BLaER1 treated with 17β-estradiol and CSF1 and Interleukin-3, amounts not matched to agents 10 nM and 100 nM (cell line): ENCODE measurements around the gene TP53I13.
A peak's percentile ranks its signal among the peaks of the same experiment; 100 is the strongest.

Experiments used
- H3K27ac ChIP-seq, 11 experiments: shearing (Covaris generic); formaldehyde crosslinking; 2 replicates each; pipeline ENCODE4 v1.8.1; 2022
- H3K27me3 ChIP-seq, 11 experiments: shearing (Covaris generic); formaldehyde crosslinking; 2 replicates each; pipeline ENCODE4 v1.8.1; 2022
- H3K36me3 ChIP-seq, 11 experiments: shearing (Covaris generic); formaldehyde crosslinking; 2 replicates each; pipeline ENCODE4 v1.8.1; 2022
- H3K4me1 ChIP-seq, 10 experiments: shearing (Covaris generic); formaldehyde crosslinking; 2 replicates each; pipeline ENCODE4 v1.8.1; 2022
- H3K4me2 ChIP-seq, 11 experiments: shearing (Covaris generic); formaldehyde crosslinking; 2 replicates each; pipeline ENCODE4 v1.8.1; 2022
- H3K4me3 ChIP-seq, 10 experiments: shearing (Covaris generic); formaldehyde crosslinking; 2 replicates each; pipeline ENCODE4 v1.8.1; 2022
- H3K9ac ChIP-seq, 11 experiments: shearing (Covaris generic); formaldehyde crosslinking; 2 replicates each; pipeline ENCODE4 v1.8.1; 2022
- H3K9me3 ChIP-seq, 11 experiments: shearing (Covaris generic); formaldehyde crosslinking; replicated peaks in 1 of 11; 2 replicates each; pipeline ENCODE4 v1.8.1; 2022
- H4K20me1 ChIP-seq, 11 experiments: shearing (Covaris generic); formaldehyde crosslinking; 2 replicates each; pipeline ENCODE4 v1.8.1; 2022
- Cebpa-rat ChIP-seq, 11 experiments: shearing (Covaris generic); IDR thresholded peaks; 2 replicates each; pipeline ENCODE4 v1.8.1; 2022

TP53I13 gene

DNA sequence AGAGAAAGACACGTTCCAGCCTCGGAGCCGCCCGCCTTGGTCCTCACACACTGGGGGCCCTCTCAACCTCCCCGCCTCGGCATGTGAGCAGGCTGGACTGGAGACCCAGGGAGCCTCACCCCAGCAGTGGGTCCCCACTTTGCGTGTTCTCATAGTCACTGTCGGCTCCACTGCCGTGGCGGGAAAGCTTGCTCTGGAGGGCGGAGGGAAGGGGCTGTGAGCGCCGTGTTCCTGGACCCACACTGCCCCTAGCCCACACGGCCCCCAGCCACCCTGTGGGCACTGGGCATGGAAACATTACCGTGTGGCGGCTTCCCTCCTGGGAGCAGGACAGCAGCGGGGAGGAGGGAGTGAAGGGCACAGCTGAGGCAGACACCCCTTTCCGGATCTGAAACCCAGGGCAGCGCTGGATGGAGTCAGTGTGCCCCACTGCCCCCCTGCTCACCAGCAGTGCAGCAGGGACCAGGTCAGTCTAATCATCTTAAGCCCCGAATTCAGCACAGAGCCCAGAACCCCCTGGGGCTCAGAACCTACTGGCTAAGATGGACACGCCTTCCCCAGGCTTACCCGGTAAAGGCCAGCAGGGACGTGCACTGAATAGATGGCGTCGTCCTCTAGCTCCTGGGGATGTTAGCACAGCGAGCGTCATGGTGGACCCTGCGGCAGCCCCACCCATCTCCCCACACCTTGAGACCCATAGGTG is 7.2 kb downstream of the TP53I13 start:
- no peak for TF ChIP-seq Cebpa-rat (IDR thresholded peaks at IDR 0.05)
- Histone ChIP-seq H3K36me3 (peaks cover 73 to 95% (median 82%) of the 10 kb centered on the region in 11 experiments), H3K9ac (peak overlapping the region in 8 of 11 experiments; percentile 9 to 63 (median 31); a peak in 13 of 22 replicates), H3K4me1 (peaks cover 36 to 70% (median 64%) of the 10 kb centered on the region in 10 experiments), H3K4me3 (no peak overlapping the region), H3K9me3 (no peaks in the 10 kb centered on the region), H3K27ac (peak overlapping the region in 5 of 11 experiments; percentile 22 to 42 (median 32); a peak in 4 of 22 replicates), H3K27me3 (no peaks in the 10 kb centered on the region), H3K4me2 (peak overlapping the region in 8 of 11 experiments; percentile 8 to 61 (median 42); a peak in 14 of 22 replicates), H4K20me1 (peaks cover 56 to 96% (median 89%) of the 10 kb centered on the region in 11 experiments; a peak in 21 of 22 replicates)

DNA sequence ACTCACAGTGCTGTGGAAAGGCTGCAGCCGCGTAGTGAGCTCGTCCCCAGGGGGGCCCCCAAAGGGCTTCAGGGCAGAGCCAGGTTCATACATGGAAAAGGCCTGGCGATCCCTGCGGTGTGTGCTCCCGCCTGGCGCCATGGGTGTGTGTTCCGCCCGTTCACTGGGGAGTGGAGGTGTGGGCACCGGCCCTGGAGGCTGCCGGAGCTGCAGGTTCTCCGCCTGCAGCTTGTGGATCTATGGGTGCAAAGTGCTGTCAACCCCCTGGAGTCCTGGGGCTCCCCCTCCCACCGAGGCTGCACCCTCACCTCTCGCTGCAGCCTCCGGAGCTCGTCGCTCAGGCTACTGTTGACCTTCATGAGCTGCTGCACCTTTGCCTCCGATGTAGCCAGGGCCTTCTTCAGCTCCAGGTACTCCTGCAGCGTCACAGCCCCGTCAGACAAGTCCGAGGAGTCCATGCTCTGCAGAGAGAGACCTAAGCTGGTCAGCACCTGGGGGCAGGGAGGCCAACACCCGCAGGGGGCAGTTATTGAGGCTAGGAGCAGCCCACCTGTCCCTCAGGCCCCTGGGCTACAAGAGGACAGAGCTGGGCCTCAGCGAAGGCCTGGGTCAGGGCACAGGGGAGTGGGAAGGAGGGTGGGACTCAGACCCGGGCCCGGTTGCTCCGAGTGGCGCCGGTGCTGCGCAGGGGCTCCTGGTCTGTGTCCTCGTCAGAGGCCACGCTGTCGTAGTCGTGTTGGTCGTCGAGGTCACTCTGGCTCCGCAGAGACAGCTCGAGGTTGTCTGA is 7.9 kb downstream of the TP53I13 start:
- Histone ChIP-seq H3K9ac (peak overlapping the region in 6 of 11 experiments; percentile 18 to 63 (median 38); a peak in 4 of 22 replicates), H3K27ac (peak overlapping the region in 1 of 11 experiments; percentile 42; a peak in 1 of 22 replicates), H3K36me3 (peaks cover 80 to 95% (median 86%) of the 10 kb centered on the region in 11 experiments), H3K9me3 (no peaks in the 10 kb centered on the region), H3K4me2 (peak overlapping the region in 8 of 11 experiments; percentile 8 to 61 (median 42); a peak in 10 of 22 replicates), H3K27me3 (no peaks in the 10 kb centered on the region), H3K4me1 (peaks cover 38 to 70% (median 64%) of the 10 kb centered on the region in 10 experiments), H3K4me3 (no peak overlapping the region), H4K20me1 (peaks cover 49 to 95% (median 83%) of the 10 kb centered on the region in 11 experiments; a peak in 21 of 22 replicates)
- TF ChIP-seq Cebpa-rat (IDR thresholded peaks at IDR 0.05), result no peak

DNA sequence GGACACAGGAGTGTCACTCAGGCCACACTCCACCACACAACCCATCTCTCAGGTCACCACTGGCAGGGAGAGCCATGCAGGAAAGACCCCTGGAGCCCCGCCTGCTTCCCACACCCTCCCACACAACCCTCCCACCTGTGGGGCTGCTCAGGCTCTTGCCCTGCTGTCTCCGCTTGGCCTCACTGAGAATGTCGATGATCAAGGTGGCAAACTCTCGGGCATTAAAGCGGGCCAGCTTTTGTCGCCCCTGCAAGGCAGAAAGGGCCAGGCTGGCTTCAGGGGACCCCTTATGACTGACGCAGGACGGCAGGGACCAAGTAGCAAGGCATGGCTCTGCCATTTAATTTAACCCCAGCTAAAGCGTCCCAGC is 8.5 kb downstream of the TP53I13 start:
- TF ChIP-seq Cebpa-rat (IDR thresholded peaks at IDR 0.05), result no peak
- no peak overlapping the region for H3K4me2 ChIP-seq
- H4K20me1 ChIP-seq, result peaks cover 43 to 95% (median 79%) of the 10 kb centered on the region in 11 experiments; a peak in 21 of 22 replicates
- no peak overlapping the region; a peak in 1 of 22 replicates for H3K27ac ChIP-seq
- no peak overlapping the region for H3K4me3 ChIP-seq
- peaks cover 86 to 95% (median 89%) of the 10 kb centered on the region in 11 experiments for H3K36me3 ChIP-seq
- peak overlapping the region in 3 of 11 experiments; percentile 19 to 56 (median 38); a peak in 1 of 22 replicates for H3K9ac ChIP-seq
- H3K9me3 ChIP-seq, result no peaks in the 10 kb centered on the region
- no peaks in the 10 kb centered on the region for H3K27me3 ChIP-seq
- peaks cover 33 to 67% (median 62%) of the 10 kb centered on the region in 10 experiments for H3K4me1 ChIP-seq

DNA sequence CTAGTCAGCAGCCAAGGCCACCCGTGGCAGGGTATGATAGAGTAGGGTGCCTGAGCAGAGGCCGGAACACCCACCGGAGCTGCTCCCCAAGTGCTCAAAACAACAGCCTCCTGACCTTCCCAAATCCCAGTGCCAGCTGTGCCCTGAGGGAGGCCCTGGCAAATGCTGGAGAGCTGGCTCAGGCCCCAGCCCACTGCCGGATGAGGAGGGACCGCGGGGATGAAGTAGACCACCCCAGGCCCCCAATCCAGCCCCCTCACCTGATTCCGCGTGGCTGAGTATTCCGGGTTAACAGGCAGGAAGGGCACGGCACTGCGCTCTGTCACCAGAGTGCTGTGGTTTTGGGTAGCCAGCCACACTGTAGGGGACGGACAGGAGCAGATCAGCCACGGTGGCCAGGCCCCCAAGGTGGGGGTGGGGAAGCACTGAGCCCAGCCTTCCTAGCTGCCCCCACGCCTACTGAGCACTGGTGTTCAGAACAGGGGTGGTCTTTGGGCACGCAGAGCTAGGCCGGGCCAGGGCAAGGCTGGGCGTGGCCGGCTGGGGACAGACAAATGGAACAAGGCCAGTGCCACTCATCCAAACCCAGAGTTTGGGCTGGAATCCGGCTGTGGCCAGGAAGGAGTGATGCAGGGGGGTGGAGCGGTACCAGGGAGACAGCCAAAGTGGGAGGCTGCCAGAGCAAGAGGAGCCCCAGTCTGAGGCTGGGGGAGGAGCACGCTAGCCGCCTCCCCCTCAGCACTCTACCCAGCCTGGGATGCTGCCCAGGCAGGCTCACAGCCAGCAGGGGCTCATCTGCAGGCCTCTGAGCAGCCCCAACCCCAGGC is 9.1 kb downstream of the TP53I13 start:
- Histone ChIP-seq H3K9ac (peak overlapping the region in 3 of 11 experiments; percentile 4 to 56 (median 20); a peak in 4 of 22 replicates), H3K4me3 (no peak overlapping the region), H3K4me2 (no peak overlapping the region), H3K36me3 (peaks cover 92 to 97% (median 95%) of the 10 kb centered on the region in 11 experiments), H3K4me1 (peaks cover 28 to 65% (median 60%) of the 10 kb centered on the region in 10 experiments), H3K9me3 (no peaks in the 10 kb centered on the region), H3K27me3 (no peaks in the 10 kb centered on the region), H4K20me1 (peaks cover 40 to 96% (median 80%) of the 10 kb centered on the region in 11 experiments; a peak in 21 of 22 replicates), H3K27ac (peak overlapping the region in 1 of 11 experiments; percentile 15; a peak in 1 of 22 replicates)
- TF ChIP-seq Cebpa-rat (IDR thresholded peaks at IDR 0.05), result no peak

DNA sequence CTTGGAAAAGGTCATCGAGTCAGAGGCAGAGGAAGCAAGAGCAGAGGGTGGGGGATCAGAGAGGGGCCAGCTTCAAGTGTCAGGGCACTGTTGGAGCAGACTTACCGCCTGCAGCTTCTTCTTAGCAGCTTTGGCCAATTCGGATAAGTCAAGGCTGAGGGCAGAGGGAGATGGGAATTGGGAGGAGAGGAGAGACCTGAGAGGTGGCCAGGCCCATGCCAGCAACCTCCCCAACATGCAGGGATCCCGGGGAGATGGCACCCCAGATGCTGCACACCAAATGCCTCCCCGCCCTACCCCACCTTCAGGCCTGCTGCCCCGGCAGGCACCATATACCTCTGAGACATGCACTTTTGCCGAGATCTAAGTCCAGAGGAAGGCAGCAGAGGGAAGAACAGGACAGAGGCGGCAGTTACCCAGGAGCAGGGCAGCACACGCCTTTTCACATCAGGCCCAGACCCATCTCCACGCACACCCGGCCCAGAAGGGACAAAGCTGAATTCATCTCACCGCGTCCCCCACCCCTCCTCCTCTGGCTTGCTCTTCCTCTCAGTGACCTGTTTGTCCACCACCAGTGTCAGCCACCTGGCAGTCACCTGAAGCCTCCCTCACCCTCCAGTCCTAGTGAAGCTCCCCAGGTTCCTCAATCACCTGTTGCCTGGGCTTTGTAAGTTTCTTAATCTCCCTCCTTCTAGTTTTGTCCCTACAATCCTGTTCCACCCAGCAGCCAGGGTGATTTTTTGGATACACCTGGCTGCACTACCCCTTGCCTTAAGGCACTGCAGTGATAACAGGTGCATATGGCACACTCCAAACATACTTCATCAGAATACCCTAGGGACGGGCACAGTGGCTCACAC is 10.4 kb downstream of the TP53I13 start:
- Histone ChIP-seq H3K36me3 (peaks cover 92 to 100% (median 96%) of the 10 kb centered on the region in 11 experiments), H3K9me3 (no peaks in the 10 kb centered on the region), H4K20me1 (peaks cover 28 to 96% (median 81%) of the 10 kb centered on the region in 11 experiments; a peak in 21 of 22 replicates), H3K9ac (peak overlapping the region in 5 of 11 experiments; percentile 15 to 33 (median 20); a peak in 3 of 22 replicates), H3K4me1 (peaks cover 22 to 65% (median 59%) of the 10 kb centered on the region in 10 experiments), H3K27ac (no peak overlapping the region), H3K4me2 (no peak overlapping the region), H3K4me3 (no peak overlapping the region), H3K27me3 (no peaks in the 10 kb centered on the region)
- no peak for TF ChIP-seq Cebpa-rat (IDR thresholded peaks at IDR 0.05)

DNA sequence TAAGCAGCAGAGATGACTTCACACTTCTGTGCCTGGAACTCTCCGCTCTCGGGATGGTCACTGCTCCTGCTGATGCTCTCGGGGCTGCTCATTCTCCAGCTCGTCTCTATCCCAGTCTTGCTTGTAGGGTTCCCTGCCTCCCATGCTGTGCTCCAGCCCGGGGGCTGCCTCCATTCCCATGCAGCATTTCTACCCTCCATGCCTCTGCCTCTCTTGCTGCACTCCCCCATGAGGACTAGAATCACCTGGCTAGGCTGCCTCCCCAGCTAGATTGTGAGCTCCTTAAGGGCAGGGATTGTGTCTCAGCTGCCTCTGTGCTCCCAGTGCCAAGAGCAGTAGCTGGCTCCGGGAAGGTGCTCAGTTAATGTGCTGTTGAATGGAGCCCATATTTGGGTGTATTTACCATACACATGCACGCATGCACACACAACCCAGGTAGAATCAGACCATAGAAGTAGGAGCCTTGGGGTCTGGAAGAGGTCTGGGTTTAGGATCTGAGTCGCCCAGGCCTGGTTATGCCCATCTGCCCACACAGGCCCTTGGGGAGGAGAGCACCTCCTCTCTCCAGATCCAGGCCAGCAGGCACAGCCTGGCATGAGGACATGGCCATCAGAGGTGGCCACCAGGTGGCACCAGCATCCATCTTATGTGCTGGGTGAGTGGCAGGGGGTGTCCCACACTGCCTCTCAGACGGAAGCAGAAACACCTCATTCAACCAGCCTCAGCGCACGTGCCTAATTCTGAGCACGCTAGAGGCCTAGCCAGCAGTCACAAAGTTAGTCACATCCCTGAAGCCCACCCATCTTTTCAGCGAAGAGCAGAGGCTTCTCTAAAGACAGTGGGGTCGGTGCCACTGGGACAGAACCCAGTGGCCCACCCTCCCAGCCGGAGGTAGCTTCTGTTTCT is 11.6 kb downstream of the TP53I13 start:
- Histone ChIP-seq H3K4me1 (peaks cover 31 to 65% (median 59%) of the 10 kb centered on the region in 10 experiments), H3K36me3 (peaks cover 79 to 89% (median 83%) of the 10 kb centered on the region in 11 experiments), H3K4me2 (peak overlapping the region in 9 of 11 experiments; percentile 14 to 44 (median 30); a peak in 9 of 22 replicates), H3K4me3 (no peak overlapping the region), H3K27me3 (no peaks in the 10 kb centered on the region), H4K20me1 (peaks cover 16 to 95% (median 79%) of the 10 kb centered on the region in 11 experiments; a peak in 21 of 22 replicates), H3K27ac (peak overlapping the region in 9 of 11 experiments; percentile 13 to 71 (median 50); a peak in 17 of 22 replicates), H3K9ac (peak overlapping the region in 7 of 11 experiments; percentile 23 to 50 (median 42); a peak in 11 of 22 replicates), H3K9me3 (no peaks in the 10 kb centered on the region)
- TF ChIP-seq Cebpa-rat (IDR thresholded peaks at IDR 0.05), result no peak
